Measurements from ENCODE around the gene TECPR1.

Gene TECPR1

DNA sequence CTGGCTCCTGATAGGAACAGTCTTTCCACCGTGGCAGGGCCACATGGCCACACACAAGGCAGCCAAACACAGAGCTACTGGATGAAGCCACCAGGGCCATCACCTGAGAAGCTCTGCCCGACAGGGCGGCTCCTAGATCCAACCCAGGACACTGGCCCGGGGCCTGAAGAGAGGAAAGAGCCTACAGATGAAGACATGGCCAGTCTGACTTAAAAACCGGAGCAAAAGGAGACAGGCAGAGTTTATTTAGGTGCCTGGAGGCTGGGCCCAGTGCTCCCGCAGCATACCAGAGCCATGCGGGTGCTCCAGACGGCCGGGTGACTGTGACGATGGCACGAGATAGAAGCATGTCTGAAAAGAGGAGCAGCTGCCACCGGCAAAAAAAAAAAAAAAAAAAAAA lies 3.9 kb downstream of the TECPR1 start:
- no peak for DNase-seq

DNA sequence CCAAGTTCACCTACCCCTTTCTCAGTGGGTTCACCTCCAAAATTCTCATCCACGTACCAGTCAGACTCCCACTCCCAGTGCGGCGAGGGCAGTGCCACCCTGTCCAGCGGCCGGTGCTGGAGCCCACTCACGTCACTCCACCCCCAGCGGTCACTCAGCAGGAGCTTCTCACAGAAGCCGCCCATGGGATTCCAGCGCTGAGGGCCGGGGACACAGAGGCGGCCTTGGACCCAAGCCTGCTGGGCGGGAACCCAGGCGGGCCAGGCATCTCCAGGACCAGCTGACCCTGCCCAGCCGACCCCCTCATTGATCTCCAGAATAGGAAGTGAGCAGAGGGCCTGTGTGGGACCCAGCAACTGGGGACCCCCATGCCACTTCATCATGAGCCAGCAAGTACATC lies 7.2 kb downstream of the TECPR1 start:
- DNase-seq, result no peak

DNA sequence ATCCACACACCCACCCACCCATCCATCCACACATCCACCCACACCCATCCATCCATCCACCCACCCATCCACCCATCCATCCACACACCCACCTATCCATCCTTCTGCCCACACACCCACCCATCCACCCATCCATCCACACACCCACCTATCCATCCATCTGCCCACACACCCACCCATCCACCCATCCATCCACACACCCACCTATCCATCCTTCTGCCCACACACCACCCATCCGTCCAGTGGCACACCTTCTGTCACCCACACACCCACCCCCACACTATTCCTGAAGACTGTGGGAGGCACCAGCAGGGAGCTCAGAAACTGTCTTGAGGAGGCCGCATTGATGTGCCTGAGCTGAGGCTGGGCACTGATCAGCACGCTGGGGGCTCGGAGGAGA lies 9.1 kb downstream of the TECPR1 start:
- no peak for DNase-seq

DNA sequence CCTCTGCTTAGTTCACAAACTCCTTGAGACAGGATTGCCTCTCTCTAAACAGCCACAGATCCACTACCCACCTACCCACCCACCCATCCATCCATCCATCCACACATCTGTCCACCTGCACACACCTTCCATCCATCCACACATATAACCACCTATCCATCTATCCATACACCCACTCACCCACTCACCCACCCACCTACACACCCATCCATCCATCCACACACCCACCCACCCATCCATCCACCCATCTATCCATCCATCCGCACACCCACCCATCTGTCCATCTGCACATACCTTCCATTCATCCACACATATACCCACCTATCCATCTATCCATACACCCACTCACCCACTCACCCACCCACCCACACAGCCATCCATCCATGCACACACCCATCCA lies 9.7 kb downstream of the TECPR1 start:
- no peak for DNase-seq

DNA sequence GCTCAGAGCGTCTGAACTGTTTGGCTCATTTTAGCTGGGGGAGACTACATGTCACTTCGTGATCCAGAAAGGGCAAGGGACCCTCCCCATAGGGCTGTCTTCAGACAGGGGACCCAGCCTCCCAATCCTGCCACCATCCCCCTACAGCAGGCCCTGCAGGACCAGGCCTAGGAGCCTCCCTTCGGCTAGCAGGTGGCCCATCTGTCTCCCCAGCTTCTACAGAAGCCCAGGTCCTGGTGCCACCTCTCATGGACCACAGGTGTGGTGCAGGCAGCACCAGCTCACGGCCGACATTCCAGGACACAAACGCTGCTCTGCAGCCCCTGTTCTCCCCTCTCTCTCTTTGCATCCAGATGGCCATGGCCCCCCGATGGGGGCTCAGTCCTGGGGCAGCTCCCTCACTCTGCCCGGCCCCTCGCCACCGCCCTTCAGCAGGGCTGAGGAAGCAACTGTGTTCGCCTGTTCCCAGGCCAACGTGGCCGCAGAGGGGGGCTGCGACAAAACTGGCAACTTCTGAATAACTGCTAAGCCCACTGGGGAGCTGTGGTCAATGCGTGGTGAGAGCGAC lies 10.3 kb downstream of the TECPR1 start:
- DNase-seq, result no peak

DNA sequence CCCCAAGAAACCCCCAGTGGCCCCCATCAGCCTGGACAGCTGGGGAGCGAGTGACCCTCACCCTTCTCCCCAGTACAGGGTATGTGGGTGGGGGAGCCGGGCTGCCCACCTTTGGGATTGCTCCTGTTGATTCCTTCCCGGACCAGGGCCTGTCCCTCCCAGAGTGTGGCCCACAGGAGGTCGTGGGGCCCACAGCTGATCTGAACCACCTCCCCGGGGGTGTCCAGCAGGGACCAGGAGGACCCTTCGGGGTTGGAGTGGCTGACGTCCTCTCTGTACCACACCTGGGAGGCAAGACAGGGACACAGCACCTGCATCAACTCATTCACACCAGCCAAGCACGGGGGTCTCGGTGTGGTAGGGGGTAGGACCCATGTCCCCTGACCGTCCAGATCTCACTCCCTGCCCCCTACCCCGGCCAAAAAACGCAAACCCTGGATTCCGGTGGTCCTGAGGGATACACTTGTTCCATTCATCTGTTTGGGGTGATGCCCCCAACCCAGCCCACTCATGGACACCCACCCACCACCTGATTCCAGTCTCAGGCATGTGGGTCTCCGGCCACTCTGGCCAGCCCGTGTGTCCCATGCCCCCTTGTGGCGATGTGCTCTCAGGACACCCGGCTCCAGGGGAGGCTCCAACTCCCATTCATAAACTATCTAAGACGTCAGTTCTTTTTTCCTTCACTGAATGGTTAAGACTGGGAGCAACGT lies 10.9 kb downstream of the TECPR1 start:
- no peak for DNase-seq

DNA sequence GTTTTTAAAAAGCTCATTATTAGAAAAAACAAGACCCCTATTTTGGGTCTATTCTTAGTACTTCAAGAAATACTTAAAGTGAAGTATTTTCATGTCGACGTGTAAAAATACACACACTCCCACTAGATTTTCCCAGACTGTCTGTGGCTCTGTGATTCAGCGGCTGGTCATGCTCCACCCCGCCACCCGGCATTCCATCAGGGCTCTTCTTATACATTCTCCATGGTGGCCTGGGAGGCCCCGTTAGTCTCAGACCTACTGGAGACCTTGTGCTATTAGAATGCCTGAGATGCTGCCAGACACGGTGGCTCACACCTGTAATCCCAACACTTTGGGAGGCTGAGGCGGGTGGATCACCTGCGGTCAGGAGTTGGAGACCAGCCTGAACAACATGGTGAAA lies 13.1 kb downstream of the TECPR1 start:
- DNase-seq, result no peak

DNA sequence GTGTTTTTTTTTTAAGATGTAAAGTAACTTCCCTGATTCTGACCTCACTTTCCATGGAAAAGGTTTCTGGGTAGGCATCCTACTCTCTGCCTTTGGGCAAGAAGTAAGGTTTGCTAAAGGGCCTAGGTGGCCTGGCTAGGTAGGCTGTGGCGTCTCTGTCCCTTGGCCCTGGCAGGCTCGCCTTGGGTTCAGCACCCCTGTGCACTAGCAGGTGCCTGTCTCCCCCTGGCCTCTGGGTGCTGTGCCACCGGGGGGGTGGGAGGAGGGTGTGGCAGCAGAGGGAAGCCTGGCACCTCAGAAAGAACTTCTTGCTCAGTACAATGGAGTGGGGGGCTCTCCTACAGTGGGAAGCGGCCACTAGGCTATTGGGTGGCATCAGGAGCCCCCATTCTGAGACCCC lies 14.0 kb downstream of the TECPR1 start:
- DNase-seq, result no peak

DNA sequence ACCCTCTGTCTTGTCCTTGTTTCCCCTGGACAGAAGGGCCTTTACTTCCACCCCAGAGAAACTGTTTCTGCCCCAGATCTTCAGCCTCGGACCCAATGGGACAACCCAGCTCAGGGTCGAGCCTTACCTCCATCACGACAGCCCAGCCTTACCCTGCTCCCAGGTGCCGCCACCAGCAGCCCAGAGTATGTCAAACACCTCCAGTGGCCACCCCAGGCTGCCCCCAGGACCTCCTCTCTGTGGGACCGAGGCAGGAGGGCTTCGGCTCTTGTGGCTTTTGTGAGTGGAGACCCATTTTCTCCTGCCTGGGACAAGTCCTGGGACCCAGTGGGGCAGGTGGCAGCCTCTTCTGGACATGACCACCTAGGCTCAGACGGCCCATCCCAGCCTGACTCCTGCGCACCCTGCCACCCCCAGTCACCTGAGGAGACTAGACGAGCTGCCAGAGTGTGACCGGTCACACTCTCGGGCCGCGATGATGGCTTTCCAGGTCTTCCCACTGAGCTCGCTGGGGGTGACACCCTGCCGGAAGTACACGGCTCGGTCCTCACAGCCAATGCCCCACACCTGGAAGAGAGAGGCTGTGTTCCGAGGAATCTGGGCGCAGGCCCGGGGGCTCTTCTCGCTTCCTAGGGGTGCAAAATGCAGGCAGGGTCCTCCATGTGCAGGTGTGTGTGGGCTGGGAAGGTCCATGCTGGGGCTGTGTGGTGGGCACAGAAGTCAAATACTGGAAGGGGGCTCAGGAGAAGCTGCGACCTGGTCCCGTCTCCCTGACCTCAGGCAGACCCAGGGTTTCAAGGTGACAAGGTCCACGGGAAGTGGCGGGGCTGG lies 15.5 kb downstream of the TECPR1 start:
- no peak for DNase-seq

DNA sequence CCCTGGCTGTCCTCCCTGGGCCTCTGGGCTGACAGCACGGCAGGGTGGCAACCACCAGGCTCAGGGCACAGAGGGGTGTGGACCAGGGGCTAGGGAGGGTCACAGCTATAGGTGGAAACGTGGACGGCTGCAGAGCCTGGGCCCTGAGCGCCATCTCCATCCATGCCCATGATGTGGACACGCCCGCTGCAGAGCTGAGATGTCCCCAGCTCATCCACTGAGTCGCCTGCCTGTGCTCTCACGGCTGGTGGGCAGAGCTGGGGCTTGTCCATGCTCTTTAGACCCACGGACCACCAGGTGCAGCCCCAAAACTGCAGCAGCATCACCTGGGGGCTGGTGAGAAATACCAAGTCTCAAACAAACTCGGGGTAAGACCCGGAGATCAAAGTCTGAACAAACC lies 16.1 kb downstream of the TECPR1 start:
- DNase-seq, result no peak

DNA sequence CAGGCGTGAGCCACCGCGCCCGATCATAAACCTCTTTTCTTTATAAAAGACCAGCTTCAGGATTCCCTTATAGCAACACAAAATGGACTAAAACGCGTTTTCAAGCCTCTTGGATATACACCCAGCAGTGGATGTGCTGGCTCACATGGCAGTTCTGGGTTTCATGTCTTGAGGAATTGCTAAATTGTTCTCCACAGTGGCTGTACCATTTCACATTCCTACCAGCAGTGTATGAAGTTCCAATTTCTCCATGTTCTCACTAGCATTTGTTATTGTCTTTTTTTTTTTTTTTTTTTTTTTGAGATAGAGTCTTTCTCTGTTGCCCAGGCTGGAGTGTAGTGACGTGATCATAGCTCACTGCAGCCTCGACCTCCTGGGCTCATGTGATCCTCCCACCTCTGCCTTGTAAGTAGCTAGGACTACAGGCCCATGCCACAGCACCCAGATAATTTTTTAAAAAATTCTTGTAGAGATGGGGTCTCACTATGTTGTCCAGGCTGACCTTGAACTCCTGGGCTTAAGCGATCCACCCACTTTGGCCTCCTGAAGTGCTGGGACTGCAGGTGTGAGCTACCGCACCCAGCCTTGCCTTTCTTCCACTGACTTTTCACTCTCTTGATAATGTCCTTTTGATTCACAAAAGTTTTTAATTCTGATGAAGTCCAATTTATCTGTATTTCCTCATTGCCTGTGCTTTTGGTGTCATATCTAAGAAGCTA lies 17.4 kb downstream of the TECPR1 start:
- DNase-seq, result no peak

DNA sequence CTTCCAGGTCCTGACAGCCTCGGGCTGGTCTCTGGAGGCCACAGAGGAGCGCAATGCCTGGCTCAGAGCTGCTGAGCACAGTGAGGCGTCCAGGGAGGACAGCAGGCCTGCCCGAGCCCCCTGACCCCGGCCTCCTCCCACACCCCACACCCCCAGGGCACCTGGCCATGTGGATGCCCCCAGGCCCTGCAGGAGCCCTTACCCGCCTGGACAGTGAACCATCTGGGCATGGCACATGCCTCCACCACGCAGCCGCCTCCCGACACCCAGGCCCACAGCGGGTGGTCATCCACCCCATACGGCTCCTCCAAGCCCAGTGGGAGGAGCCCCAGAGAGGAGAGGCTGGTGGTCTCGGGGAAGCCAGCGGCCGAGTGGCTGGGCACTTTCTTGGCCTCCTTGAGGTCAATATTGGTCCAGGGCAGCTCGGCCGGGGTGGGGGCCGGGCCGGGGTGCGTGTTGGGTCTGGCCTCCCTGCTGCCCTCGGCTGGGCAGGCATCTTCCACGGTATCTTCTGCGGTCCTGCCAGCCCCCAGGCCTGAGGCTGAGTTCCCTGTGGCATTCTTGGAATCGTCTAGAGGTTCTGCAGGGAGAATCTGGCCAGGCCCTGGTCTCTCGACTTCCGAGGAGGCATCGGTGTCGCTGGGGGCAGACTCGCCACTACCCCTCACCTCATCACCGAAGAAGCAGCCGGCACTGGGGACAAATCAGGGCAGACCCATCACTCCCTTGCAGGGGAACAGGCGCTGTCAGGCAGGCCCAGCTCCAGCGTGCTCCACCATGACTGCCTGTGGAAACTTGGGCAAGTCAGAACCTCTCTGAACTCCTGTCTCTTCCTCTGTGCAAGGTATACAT lies 18.6 kb downstream of the TECPR1 start:
- no peak for DNase-seq

DNA sequence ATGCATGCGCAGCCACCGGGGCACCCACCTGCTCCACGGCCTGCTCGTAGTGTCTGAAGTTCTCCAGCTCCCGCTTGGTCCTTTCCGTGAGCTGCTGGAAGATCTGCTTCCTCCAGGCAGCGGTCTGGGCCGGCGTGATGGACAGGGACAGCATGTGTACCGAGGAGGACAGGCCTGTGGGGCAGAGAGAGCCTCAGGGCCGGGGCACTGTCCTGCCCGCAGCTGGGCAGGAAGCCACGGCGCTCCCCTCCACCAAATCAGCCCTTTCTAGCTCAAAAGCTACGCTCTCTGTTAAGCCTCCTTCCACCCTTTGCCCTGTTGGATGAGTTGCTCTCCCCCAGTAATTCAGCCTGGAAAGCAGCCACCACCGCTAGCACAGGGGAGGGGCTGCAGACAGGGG lies 19.2 kb downstream of the TECPR1 start:
- no peak for DNase-seq

DNA sequence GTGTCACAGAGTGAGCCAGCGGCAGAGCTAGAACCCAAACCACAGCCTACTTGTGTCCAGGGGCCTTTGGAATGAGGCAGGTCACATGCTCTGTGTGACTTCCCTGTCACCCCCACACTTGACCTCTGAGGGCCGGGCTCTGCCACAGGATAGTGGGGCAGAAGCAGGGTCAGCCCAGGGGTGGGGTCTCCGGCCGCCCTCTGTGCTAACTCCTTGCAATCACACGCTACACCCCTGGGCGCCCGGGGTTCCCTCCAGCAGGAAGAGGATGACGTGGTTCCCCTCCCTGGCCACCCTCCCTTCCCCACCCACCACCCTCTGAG lies 19.8 kb downstream of the TECPR1 start:
- no peak for DNase-seq

DNA sequence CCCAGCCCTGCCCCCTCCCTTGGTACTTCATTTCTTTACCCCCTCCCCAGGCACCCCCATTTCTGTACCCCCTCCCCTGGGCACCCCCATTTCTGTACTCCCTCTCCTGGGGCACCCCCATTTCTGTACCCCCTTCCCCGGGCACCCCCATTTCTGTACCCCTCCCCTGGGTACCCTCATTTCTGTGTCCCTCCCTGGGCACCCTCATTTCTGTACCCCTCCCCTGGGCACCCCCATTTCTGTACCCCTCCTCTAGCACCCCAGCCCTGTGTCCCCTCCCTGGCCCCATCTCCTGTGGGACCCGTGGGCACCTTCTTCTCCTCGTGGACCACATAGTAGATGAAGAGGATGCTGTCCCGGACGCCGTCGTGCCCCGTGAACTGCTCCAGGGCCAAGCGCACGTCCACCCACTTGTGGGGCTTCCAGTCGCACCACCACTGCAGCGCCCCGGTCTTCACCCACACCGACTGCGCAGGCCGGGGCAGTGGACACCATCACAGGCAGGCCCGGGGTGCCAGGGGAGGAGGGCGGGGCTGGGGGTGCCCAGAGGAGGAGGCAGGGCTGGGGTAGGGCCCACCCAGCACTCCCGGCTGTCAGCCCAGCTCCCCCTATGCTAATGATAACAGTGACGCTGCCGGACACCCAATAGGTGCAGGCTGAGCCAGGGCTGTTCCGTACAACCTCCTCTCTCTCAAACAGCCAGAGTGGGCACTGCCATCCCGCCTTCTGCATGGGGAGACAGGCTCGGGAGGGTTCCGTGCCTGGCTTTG lies 20.4 kb downstream of the TECPR1 start:
- DNase-seq, result no peak

DNA sequence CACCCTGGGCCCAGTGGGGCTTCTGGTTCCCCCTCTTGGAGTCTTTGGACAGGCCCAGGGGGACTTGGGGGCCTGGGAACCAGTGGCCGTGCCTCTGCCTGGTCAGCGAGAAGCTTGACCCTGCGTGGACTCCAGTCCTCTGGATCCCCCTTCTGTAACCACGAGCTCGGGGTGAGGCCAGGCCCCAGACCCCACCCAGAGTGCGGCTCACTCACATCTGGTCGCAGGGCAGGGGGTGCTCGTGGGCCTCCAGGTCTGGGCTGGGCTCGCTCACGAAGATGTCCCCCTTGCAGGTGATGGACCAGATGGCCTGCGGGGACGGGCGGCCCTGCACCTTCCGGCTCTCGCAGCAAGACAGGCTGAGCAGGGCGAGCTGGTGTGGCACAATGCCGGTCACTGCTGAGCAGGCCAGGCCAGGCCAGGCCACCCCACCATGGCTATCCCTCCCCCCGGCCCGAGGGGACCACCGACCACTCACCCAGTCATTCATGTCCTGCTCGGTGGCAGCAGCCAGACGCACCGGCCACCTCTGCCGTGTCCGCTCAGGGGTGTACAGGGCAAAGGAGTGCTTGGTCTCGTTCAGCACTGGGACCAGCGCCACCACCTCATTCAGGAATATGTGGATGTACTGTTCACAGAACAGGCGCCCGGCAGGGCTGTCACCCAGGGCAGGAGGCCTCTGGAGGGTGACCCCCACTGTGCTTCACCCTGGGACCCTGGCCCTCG lies 21.1 kb downstream of the TECPR1 start:
- DNase-seq, result no peak

DNA sequence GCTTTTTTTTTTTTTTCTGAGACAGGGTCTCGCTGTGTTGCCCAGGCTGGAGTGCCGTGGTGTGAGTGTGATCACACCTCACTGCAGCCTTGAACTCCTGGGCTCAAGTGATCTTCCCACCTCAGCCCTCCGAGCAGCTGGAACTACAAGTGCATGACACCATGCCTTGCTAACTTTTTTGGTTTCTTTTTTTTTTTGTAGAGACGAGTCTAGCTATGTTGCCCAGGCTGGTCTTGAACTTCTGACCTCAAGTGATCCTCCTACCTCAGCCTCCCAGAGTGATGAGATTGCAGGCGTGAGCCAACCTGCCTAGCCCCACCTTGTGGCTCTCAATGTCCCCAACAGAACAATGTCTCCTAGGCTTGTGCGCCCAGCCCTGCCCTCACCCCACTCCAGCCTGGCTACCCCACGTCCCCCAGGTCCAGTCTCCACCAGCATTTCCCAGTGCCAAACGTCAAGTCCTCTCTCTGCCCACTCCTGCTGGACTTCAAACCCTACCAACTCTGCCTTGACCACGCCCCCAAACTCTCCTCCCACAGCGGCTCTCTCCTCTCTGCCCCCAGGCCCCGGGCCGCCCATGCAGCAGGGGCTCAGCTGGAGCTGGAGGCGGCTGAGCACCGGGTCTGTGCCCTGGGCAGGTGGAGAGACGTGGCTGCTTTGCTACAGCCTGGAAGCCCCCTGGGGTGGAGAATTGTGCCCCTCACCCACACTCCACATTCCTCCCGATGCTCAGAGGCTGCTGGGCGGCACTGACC lies 21.9 kb downstream of the TECPR1 start:
- no peak for DNase-seq

DNA sequence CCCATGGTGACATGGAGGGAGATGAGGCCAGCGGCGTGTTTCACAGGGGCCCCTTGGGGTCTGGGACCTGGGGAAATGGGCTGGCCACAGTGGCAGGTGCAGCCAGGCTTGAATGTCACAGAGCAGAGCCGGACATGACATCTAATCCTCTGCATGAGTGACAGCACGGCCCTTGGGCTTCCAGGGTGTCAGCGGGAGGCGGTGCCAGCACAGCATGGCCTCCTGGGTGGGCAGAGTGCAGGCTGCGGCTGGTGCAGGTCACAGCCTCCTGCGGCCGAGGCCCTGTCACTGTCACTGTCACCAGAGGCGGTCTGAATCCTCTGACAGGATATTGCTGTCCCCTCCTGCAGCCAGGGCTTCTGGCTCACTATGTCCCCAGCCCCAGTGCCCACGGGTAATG lies 22.6 kb downstream of the TECPR1 start:
- DNase-seq, result no peak

DNA sequence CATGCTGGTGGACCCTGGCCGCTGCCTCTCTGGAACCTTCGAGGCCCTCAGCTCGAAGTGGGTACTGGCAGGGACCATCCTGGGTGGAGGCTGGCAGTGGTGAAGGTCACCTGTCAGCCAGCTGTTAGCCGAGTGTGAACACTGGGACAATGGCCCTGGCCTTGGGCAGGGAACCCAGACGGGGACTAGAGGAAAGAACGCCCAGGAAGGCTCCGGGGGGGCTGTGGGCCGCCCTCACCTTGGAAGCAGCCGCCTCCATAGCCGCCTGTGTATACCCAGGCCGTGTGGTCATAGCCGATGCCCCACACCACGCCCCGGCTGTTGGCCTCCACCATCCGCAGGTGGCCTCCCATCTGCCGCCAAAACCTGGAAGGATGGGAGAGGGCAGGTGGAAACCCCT lies 23.2 kb downstream of the TECPR1 start:
- DNase-seq, result no peak

DNA sequence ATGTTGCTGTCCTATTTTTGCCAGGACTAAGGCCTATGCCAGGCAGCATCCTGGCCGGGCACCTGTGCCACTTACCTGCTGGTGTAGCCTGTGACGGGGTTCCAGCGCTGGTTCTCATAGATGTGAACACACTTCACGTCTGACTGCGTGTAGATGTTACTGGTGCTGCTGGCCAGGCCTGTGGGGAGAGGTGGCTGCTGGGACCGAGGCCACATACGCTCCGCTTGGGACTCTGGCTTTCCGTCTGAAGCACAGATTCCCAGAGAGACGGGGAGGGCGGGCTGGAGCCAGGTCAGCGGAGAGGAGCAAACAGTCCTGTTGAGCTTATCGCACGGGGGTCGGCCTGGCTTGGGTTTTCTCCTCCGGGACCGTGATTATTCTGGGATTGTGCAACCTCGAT lies 24.1 kb downstream of the TECPR1 start:
- DNase-seq, result no peak
